Fibroblast of lung (primary cell): ENCODE results near the gene PDZD2.

Experiments
- CTCF ChIP-seq, 2 donors: IDR thresholded peaks in 1 of 2; conservative IDR thresholded peaks in 1 of 2; 1 replicate in 1 of 2; 2 replicates in 1 of 2; pipeline ENCODE4 v1.5.1; 2011 to 2012; ENCODE audit warnings: low read length in 2 of 2, control low read depth in 1 of 2, inconsistent platforms in 1 of 2, low read depth in 1 of 2, mild to moderate bottlenecking in 1 of 2
- EZH2 ChIP-seq: IDR thresholded peaks from 2 replicates; pipeline ENCODE4 v1.5.1; 2012; ENCODE audit warnings: low read length, control low read depth, mild to moderate bottlenecking; ENCODE audit errors: missing control alignments

GRCh38 chr5:32131604-32132003 lies 492.7 kb downstream of the PDZD2 start:
- no peak for TF ChIP-seq CTCF (conservative IDR thresholded peaks at IDR 0.05 in 1 of 2, IDR thresholded peaks at IDR 0.05 in 1 of 2; ENCODE audit: low read depth in 1 of 2, low read length in 2 of 2)
- no peak for TF ChIP-seq EZH2
